Left lung (tissue), 10 donors: Measurements from ENCODE around the gene TNIK. TPM values are rescaled to one million over a fixed set of nuclear protein-coding genes. Genes with fewer than 3 reads are reported as not detected.

ENCODE experiments used
- ATAC-seq: fragments of 200-7000 bp; cut with Tn5 transposase; one replicate; pipeline ENCODE4 v1.9.1; 2020; ENCODE audit warnings: moderate library complexity
- DNase-seq, 4 donors: peaks; one replicate each; pipeline ENCODE4 v3.0.0-alpha.2; 2013 to 2020
- H3K27ac ChIP-seq, 2 donors: fragments of 200-600 bp; sonication (generic) in 1 of 2; one replicate each; pipeline versions ENCODE4 v1.5.0 to v1.8.0; 2020 to 2021
- H3K27me3 ChIP-seq, 2 donors: fragments of 200-600 bp; sonication (generic) in 1 of 2; one replicate each; pipeline versions ENCODE4 v1.5.0 to v1.8.0; 2020 to 2021
- H3K36me3 ChIP-seq, 2 donors: fragments of 200-600 bp; sonication (generic) in 1 of 2; one replicate each; pipeline versions ENCODE4 v1.5.0 to v1.8.0; 2020 to 2021
- H3K4me1 ChIP-seq, 2 donors: fragments of 200-600 bp; one replicate each; pipeline ENCODE4 v1.8.0; 2021
- H3K4me3 ChIP-seq, 2 donors: fragments of 200-600 bp; sonication (generic) in 1 of 2; one replicate each; pipeline versions ENCODE4 v1.5.0 to v1.8.0; 2020 to 2021; ENCODE audit warnings: mild to moderate bottlenecking in 1 of 2
- H3K9me3 ChIP-seq, 2 donors: fragments of 200-600 bp; sonication (generic) in 1 of 2; one replicate each; pipeline versions ENCODE4 v1.5.0 to v1.8.0; 2020 to 2021
- CTCF ChIP-seq, 2 donors: fragments of 200-600 bp; sonication (generic) in 1 of 2; IDR thresholded peaks; one replicate each; pipeline versions ENCODE4 v1.5.0 to v1.8.0; 2021; ENCODE audit warnings: antibody characterized with exemption in 2 of 2
- intact Hi-C, 2 donors: fragments of 100-400 bp; cut with DNase I; formaldehyde crosslinking; loops; one replicate each; pipeline versions ENCODE4 v1.11.2 to v1.14.2; 2022
- polyA plus RNA-seq, 6 donors: library from polyadenylated mRNA; unstranded; fragments of 120-200 nt; gene quantifications; one replicate each; pipeline ENCODE4 v1.2.1, GENCODE V29; 2013; ENCODE audit not compliant: insufficient read length in 6 of 6
- total RNA-seq, 2 donors: library from RNA; stranded (reverse); fragmentation: NEBNext Ultra II Directional; extraction: Animal tissue kit (Norgen Biotek cat#: 25700); gene quantifications; one replicate each; pipeline ENCODE4 v1.2.1, GENCODE V29; 2021
- donor health status: DM: no; HTN: yes; CAD: no.
- donor health status: DM: no; HTN: no; CAD: no.

The TNIK gene
- total and polyA plus RNA-seq, 8 donors, result 14.8 to 42.0 (median 17.4) TPM

- no peaks in the 10 kb centered on the region for H3K9me3 ChIP-seq
- H3K27me3 ChIP-seq, result no peaks in the 10 kb centered on the region
- intact Hi-C loops, result no loop called here
- ATAC-seq (no peak), DNase-seq (no peak)
- no peak overlapping the region for H3K27ac ChIP-seq
- no peak for TF ChIP-seq CTCF (IDR thresholded peaks at IDR 0.05)
- H3K4me3 ChIP-seq, result no peak overlapping the region
- peaks cover 0 to 17% of the 10 kb centered on the region in 2 donors for H3K36me3 ChIP-seq
- H3K4me1 ChIP-seq, result no peaks in the 10 kb centered on the region
Measured at GRCh38 chr3:171116824-171117395, 343.3 kb downstream of the TNIK start.

GRCh38 chr3:171116365-171116764 lies 343.8 kb downstream of the TNIK start:
- no peak for DNase-seq
- no peaks in the 10 kb centered on the region for H3K9me3 ChIP-seq
- no peak for TF ChIP-seq CTCF (IDR thresholded peaks at IDR 0.05)
- no peaks in the 10 kb centered on the region for H3K27me3 ChIP-seq
- peaks cover 0 to 14% of the 10 kb centered on the region in 2 donors for H3K36me3 ChIP-seq
- intact Hi-C loops, result no loop called here
- ATAC-seq, result no peak
- H3K4me1 ChIP-seq, result no peaks in the 10 kb centered on the region
- no peak overlapping the region for H3K4me3 ChIP-seq
- H3K27ac ChIP-seq, result no peak overlapping the region

- intact Hi-C loops, result no loop called here
- no peaks in the 10 kb centered on the region for H3K9me3 ChIP-seq
- H3K36me3 ChIP-seq, result peaks cover 0 to 8% of the 10 kb centered on the region in 2 donors
- H3K27me3 ChIP-seq, result no peaks in the 10 kb centered on the region
- no peak for ATAC-seq
- no peaks in the 10 kb centered on the region for H3K4me1 ChIP-seq
- TF ChIP-seq CTCF (IDR thresholded peaks at IDR 0.05), result no peak
- no peak overlapping the region for H3K4me3 ChIP-seq
- DNase-seq, result no peak
- H3K27ac ChIP-seq, result no peak overlapping the region
Measured at GRCh38 chr3:171115667-171116066, 344.5 kb downstream of the TNIK start.

- TF ChIP-seq CTCF (IDR thresholded peaks at IDR 0.05), result no peak
- Histone ChIP-seq H3K27ac (no peak overlapping the region), H3K9me3 (no peaks in the 10 kb centered on the region), H3K27me3 (no peaks in the 10 kb centered on the region), H3K4me1 (no peaks in the 10 kb centered on the region), H3K4me3 (no peak overlapping the region), H3K36me3 (peaks cover 0 to 6% of the 10 kb centered on the region in 2 donors)
- ATAC-seq, result no peak
- DNase-seq, result no peak
- intact Hi-C loops, result no loop called here
Measured at GRCh38 chr3:171113716-171114115, 346.5 kb downstream of the TNIK start.

- intact Hi-C loops, result no loop called here
- no peak for TF ChIP-seq CTCF (IDR thresholded peaks at IDR 0.05)
- ATAC-seq, result no peak
Measured at GRCh38 chr3:171110715-171111114, 349.5 kb downstream of the TNIK start.

More at GRCh38 chr3:171110715-171111114, 349.5 kb downstream of the TNIK start:
- Histone ChIP-seq H3K27me3 (no peaks in the 10 kb centered on the region), H3K4me3 (no peak overlapping the region), H3K9me3 (no peaks in the 10 kb centered on the region), H3K27ac (no peak overlapping the region), H3K4me1 (no peaks in the 10 kb centered on the region), H3K36me3 (peaks cover 0 to 6% of the 10 kb centered on the region in 2 donors)
- DNase-seq, result no peak
